LNCAP (cell line): ENCODE results near the gene VAMP2.
A peak's percentile ranks its signal among the peaks of the same experiment; 100 is the strongest.

ENCODE experiments used
- CTCF ChIP-seq: fragments of 450-650 bp; IDR thresholded peaks from 2 replicates; pipeline ENCODE4 v1.5.1; 2017; ENCODE audit warnings: mild to moderate bottlenecking

VAMP2 gene

GRCh38 chr17:8118769-8119580, 43.8 kb downstream of the VAMP2 start:
- peak; percentile 91 for TF ChIP-seq CTCF

- TF ChIP-seq CTCF = no peak
Measured at GRCh38 chr17:8117980-8118768, 44.6 kb downstream of the VAMP2 start, which contains the start of gene ALOXE3. Gene ALOXE3 (minus strand): TSS chr17:8118514. CDS start chr17:8117990, 524 bp downstream.

GRCh38 chr17:8117367-8117979, 45.3 kb downstream of the VAMP2 start:
- no peak for TF ChIP-seq CTCF

GRCh38 chr17:8116776-8117175, 46.0 kb downstream of the VAMP2 start:
- TF ChIP-seq CTCF = no peak

GRCh38 chr17:8110907-8111306, 51.8 kb downstream of the VAMP2 start:
- TF ChIP-seq CTCF = no peak

GRCh38 chr17:8110456-8110804, 52.3 kb downstream of the VAMP2 start:
- TF ChIP-seq CTCF = peak; percentile 8

GRCh38 chr17:8109661-8110455, 52.9 kb downstream of the VAMP2 start:
- peak; percentile 91 for TF ChIP-seq CTCF
